ENCODE measurements around the gene SREK1IP1.

DNA sequence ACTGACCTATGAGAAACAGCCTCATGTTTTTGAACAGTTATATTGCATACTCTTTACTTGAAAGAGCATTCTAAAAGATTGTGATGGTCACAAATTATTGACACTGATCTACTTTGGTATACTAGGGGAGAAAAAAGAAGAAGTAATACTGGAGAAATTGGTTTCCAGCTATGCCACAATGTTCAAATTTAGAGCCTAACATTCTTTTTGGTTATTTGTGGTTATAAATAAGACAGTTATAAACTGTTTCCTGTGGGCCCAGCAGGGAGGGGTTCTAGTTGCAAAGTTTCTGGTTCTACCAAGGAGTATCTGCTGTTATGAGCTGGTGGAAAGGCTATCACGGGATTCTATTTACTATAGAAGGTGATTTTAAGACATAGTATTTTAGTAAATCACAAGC, 5.0 kb upstream of the SREK1IP1 start:
- TF ChIP-seq, protein P1, sequence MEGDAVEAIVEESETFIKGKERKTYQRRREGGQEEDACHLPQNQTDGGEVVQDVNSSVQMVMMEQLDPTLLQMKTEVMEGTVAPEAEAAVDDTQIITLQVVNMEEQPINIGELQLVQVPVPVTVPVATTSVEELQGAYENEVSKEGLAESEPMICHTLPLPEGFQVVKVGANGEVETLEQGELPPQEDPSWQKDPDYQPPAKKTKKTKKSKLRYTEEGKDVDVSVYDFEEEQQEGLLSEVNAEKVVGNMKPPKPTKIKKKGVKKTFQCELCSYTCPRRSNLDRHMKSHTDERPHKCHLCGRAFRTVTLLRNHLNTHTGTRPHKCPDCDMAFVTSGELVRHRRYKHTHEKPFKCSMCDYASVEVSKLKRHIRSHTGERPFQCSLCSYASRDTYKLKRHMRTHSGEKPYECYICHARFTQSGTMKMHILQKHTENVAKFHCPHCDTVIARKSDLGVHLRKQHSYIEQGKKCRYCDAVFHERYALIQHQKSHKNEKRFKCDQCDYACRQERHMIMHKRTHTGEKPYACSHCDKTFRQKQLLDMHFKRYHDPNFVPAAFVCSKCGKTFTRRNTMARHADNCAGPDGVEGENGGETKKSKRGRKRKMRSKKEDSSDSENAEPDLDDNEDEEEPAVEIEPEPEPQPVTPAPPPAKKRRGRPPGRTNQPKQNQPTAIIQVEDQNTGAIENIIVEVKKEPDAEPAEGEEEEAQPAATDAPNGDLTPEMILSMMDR (IDR thresholded peaks at IDR 0.05), result no peak
- TF ChIP-seq EZH2phosphoT487 (IDR thresholded peaks at IDR 0.05) (no peak), EZH2 (IDR thresholded peaks at IDR 0.05) (no peak)
